SK-N-MC (cell line): ENCODE measurements around the gene RAB6B.

Source experiments
- EZH2 ChIP-seq: fragments of 200-600 bp; sonication (generic); IDR thresholded peaks from one replicate; pipeline ENCODE4 v1.6.1; 2017; ENCODE audit warnings: antibody characterized with exemption
- POLR2AphosphoS5 ChIP-seq: IDR thresholded peaks from 2 replicates; pipeline ENCODE4 v1.6.1; 2012; ENCODE audit warnings: mild to moderate bottlenecking, low read depth, low read length, borderline replicate concordance

DNA sequence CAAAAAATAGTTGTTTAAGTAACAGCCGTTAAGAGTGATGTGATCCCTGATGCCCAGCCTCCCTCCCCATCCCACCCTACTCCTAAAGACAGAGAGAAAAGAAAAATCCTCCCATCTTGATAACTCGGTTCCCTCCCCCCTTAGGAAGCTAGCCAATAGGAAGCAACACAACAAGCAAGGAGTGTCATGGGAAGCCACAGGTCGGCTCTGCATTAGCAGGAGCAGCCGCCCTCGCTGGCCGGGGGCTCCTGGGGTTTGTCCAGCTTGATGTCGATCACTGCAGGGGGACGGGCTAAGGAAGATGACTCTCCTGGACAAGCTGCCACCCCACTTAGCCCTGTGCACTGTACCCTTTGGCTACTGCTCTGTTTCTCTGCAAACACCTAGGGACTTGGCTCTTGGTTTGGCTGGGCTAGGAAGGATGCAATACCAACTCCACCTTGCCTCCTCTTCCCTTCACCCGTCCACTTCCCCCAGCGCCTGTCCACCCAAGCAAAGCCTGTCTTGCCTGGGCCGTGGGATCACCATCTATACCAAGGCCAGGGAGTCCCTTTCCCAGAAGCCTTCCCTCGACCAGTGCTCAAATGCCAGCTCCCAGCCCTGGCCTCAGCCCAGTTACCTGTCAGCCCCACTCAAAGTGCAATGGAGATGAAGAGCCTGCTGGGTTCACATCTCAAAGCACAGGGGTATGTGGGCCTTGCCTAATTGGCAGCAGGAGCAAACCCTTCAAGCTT lies 66.9 kb downstream of the RAB6B start:
- no peak for TF ChIP-seq EZH2
- TF ChIP-seq POLR2AphosphoS5: no peak
